Fibroblast of the aortic adventitia (primary cell): ENCODE measurements around the gene KCNV2. TPM values are rescaled to one million over a fixed set of nuclear protein-coding genes. Genes with fewer than 3 reads are reported as not detected.

ENCODE experiments used
- DNase-seq: peaks from one replicate; pipeline ENCODE4 v3.0.0-alpha.2; 2010; ENCODE audit warnings: low read depth
- H3K4me3 ChIP-seq: 2 replicates; pipeline ENCODE4 v1.5.1; 2011; ENCODE audit warnings: low read depth, mild to moderate bottlenecking, control low read depth, low read length, moderate library complexity
- CTCF ChIP-seq: IDR thresholded peaks from 2 replicates; pipeline ENCODE4 v1.5.1; 2011; ENCODE audit warnings: mild to moderate bottlenecking, low read length, control low read depth, inconsistent platforms; ENCODE audit not compliant: insufficient read depth
- total RNA-seq: library from RNA; depleted of rRNA; stranded (reverse); fragments of >200 nt; gene quantifications from 2 replicates; pipeline ENCODE4 v1.2.3, GENCODE V29; 2012; ENCODE audit warnings: low replicate concordance

KCNV2 gene
- total RNA-seq, 1 donor: not detected

- TF ChIP-seq CTCF: no peak
- DNase-seq: no peak
- no peak overlapping the region for H3K4me3 ChIP-seq
Measured at GRCh38 chr9:2745560-2746380, 28.5 kb downstream of the KCNV2 start.

GRCh38 chr9:2749485-2749884, 32.2 kb downstream of the KCNV2 start:
- no peak for TF ChIP-seq CTCF
- no peak overlapping the region for H3K4me3 ChIP-seq
- peak; percentile 46 for DNase-seq

- H3K4me3 ChIP-seq: no peak overlapping the region
- no peak for DNase-seq
- TF ChIP-seq CTCF: no peak
Measured at GRCh38 chr9:2755285-2755684, 38.0 kb downstream of the KCNV2 start.

- DNase-seq: peak; percentile 76
- H3K4me3 ChIP-seq: no peak overlapping the region
- TF ChIP-seq CTCF: no peak
Measured at GRCh38 chr9:2758162-2758897, 41.0 kb downstream of the KCNV2 start.

- DNase-seq: peak; percentile 58
- no peak overlapping the region for H3K4me3 ChIP-seq
- TF ChIP-seq CTCF: no peak
Measured at GRCh38 chr9:2758898-2759510, 41.7 kb downstream of the KCNV2 start.

- no peak for TF ChIP-seq CTCF
- no peak overlapping the region for H3K4me3 ChIP-seq
- DNase-seq: no peak
Measured at GRCh38 chr9:2761424-2761823, 44.1 kb downstream of the KCNV2 start.
